PC-3 (cell line): ENCODE results near the gene NEDD4L. TPM values are rescaled to one million over a fixed set of nuclear protein-coding genes. Genes with fewer than 3 reads are reported as not detected.

Experiments
- ATAC-seq: fragments of 200-7000 bp; cut with Tn5 transposase; 2 replicates; pipeline ENCODE4 v1.9.1; 2020; ENCODE audit warnings: mild to moderate bottlenecking, moderate library complexity
- BruUV-seq: library from RNA; stranded (reverse); fragments of 400-500 nt; replicated peaks from 2 replicates; lab custom pipeline; 2021; lab: Mats Ljungman, UMichigan
- CTCF ChIA-PET: fragments of 300-600 bp; sonication (Branson Sonifier 250); formaldehyde crosslinking; loops from one replicate; lab custom pipeline; 2022; ENCODE audit warnings: antibody characterized with exemption; lab: Charles Lee
- POLR2A ChIA-PET: fragments of 300-600 bp; sonication (Branson Sonifier 250); formaldehyde crosslinking; loops from one replicate; lab custom pipeline; 2022; ENCODE audit warnings: antibody characterized with exemption; ENCODE audit not compliant: unreplicated experiment; lab: Charles Lee
- DNase-seq: peaks from one replicate; pipeline ENCODE4 v3.0.0-alpha.2; 2015
- H2AFZ ChIP-seq: fragments of 300-600 bp; sonication (generic); 2 replicates; pipeline ENCODE4 v1.6.0; 2016; ENCODE audit warnings: antibody characterized with exemption, low read length
- H3F3A ChIP-seq: fragments of 300-600 bp; sonication (generic); one replicate; pipeline ENCODE4 v1.6.0; 2017; ENCODE audit warnings: antibody characterized with exemption, low read length, control low read depth, mild to moderate bottlenecking; ENCODE audit not compliant: unreplicated experiment
- H3K27ac ChIP-seq: fragments of 300-600 bp; sonication (generic); 2 replicates; pipeline ENCODE4 v1.5.1; 2016; ENCODE audit warnings: mild to moderate bottlenecking, low read length
- H3K27me3 ChIP-seq: fragments of 300-600 bp; sonication (generic); 2 replicates; pipeline ENCODE4 v1.6.1; 2016; ENCODE audit warnings: low read length, mixed read lengths
- H3K36me3 ChIP-seq: fragments of 300-600 bp; sonication (generic); 2 replicates; pipeline ENCODE4 v1.6.1; 2016; ENCODE audit warnings: low read depth, mixed run types, low read length, mixed read lengths
- H3K4me1 ChIP-seq: fragments of 300-600 bp; sonication (generic); 2 replicates; pipeline ENCODE4 v1.5.1; 2016; ENCODE audit warnings: low read length; ENCODE audit not compliant: insufficient read depth
- H3K4me2 ChIP-seq: fragments of 300-600 bp; sonication (generic); 2 replicates; pipeline ENCODE4 v1.6.0; 2016; ENCODE audit warnings: low read length
- H3K4me3 ChIP-seq: fragments of 300-600 bp; sonication (generic); 2 replicates; pipeline ENCODE4 v1.5.1; 2016; ENCODE audit warnings: mild to moderate bottlenecking, low read length, mixed read lengths
- H3K79me2 ChIP-seq: fragments of 300-600 bp; sonication (generic); 2 replicates; pipeline ENCODE4 v1.6.1; 2017; ENCODE audit warnings: low read length, mixed read lengths
- H3K9ac ChIP-seq: fragments of 300-600 bp; sonication (generic); 2 replicates; pipeline ENCODE4 v1.6.0; 2016; ENCODE audit warnings: mild to moderate bottlenecking, low read length
- H3K9me2 ChIP-seq: fragments of 300-600 bp; sonication (generic); replicated peaks from 2 replicates; pipeline ENCODE4 v1.6.1; 2016; ENCODE audit warnings: mixed run types, low read length, mixed read lengths
- H3K9me3 ChIP-seq: fragments of 300-600 bp; sonication (generic); 2 replicates; pipeline ENCODE4 v1.6.1; 2016; ENCODE audit warnings: low read length, mixed read lengths
- H4K20me1 ChIP-seq: fragments of 300-600 bp; sonication (generic); 2 replicates; pipeline ENCODE4 v1.6.1; 2016; ENCODE audit warnings: low read length, mixed read lengths
- EZH2 ChIP-seq: fragments of 300-600 bp; sonication (generic); IDR thresholded peaks from one replicate; pipeline ENCODE4 v1.6.1; 2017; ENCODE audit warnings: antibody characterized with exemption, mild to moderate bottlenecking, low read length; ENCODE audit not compliant: unreplicated experiment
- EZH2phosphoT487 ChIP-seq: fragments of 300-600 bp; sonication (generic); IDR thresholded peaks from 2 replicates; pipeline ENCODE4 v1.6.1; 2018; ENCODE audit warnings: mild to moderate bottlenecking, antibody characterized with exemption, low read length, borderline replicate concordance
- intact Hi-C: fragments of 100-400 bp; cut with micrococcal nuclease; formaldehyde crosslinking; loops from 2 replicates; pipeline ENCODE4 v1.9.0; 2023
- total RNA-seq: library from RNA; depleted of rRNA; stranded (reverse); fragments of >200 nt; gene quantifications from 2 replicates; pipeline ENCODE4 v1.2.3, GENCODE V29; 2014
- TF ChIP-seq, protein P1 (sequence below): fragments of 300-600 bp; sonication (generic); conservative IDR thresholded peaks from 2 replicates; pipeline ENCODE4 v1.5.1; 2017; ENCODE audit warnings: antibody characterized with exemption, low read depth, mild to moderate bottlenecking, low read length

NEDD4L gene
- total RNA-seq, 1 experiment from 2014 or later, result 105 TPM

DNA sequence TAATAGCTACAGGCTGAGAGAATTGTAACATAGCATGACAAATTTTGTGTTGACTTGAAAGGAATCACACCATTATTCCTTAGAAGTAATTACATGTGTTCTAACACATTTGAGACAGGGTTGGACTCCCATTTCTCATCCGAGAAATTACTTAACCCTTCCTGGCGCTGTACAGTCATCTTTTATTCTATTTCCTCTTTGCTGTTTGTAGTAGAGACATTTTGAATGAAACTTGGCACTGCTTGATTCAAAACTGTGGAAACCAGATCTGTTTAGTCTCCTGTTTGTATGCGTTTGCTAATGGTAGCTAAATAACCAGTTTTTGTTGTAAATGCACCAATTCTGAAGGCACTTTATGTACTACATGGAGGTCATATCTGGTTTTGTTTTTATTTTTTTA lies 352.9 kb downstream of the NEDD4L start:
- no peak overlapping the region for H3K4me2 ChIP-seq
- intact Hi-C loops, result no loop called here
- H2AFZ ChIP-seq, result no peak overlapping the region
- H3F3A ChIP-seq, result no peaks in the 10 kb centered on the region
- H3K9me3 ChIP-seq, result no peaks in the 10 kb centered on the region
- ChIA-PET POLR2A (no interaction called here), CTCF (no interaction called here)
- ATAC-seq (no peak), DNase-seq (no peak)
- no peaks in the 10 kb centered on the region for H3K4me1 ChIP-seq
- H3K27ac ChIP-seq, result no peak overlapping the region
- no peak overlapping the region for H3K9ac ChIP-seq
- no peak overlapping the region for H3K4me3 ChIP-seq
- no peaks in the 10 kb centered on the region for H3K79me2 ChIP-seq
- no peaks in the 10 kb centered on the region for H4K20me1 ChIP-seq
- TF ChIP-seq EZH2 (no peak), EZH2phosphoT487 (no peak)
- TF ChIP-seq, protein P1, sequence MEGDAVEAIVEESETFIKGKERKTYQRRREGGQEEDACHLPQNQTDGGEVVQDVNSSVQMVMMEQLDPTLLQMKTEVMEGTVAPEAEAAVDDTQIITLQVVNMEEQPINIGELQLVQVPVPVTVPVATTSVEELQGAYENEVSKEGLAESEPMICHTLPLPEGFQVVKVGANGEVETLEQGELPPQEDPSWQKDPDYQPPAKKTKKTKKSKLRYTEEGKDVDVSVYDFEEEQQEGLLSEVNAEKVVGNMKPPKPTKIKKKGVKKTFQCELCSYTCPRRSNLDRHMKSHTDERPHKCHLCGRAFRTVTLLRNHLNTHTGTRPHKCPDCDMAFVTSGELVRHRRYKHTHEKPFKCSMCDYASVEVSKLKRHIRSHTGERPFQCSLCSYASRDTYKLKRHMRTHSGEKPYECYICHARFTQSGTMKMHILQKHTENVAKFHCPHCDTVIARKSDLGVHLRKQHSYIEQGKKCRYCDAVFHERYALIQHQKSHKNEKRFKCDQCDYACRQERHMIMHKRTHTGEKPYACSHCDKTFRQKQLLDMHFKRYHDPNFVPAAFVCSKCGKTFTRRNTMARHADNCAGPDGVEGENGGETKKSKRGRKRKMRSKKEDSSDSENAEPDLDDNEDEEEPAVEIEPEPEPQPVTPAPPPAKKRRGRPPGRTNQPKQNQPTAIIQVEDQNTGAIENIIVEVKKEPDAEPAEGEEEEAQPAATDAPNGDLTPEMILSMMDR, result no peak
- no peaks in the 10 kb centered on the region for H3K9me2 ChIP-seq
- no peaks in the 10 kb centered on the region for H3K27me3 ChIP-seq
- BruUV-seq, result no TSS peak
- peaks cover 28% of the 10 kb centered on the region; the same call in 1 of the 2 replicates for H3K36me3 ChIP-seq

DNA sequence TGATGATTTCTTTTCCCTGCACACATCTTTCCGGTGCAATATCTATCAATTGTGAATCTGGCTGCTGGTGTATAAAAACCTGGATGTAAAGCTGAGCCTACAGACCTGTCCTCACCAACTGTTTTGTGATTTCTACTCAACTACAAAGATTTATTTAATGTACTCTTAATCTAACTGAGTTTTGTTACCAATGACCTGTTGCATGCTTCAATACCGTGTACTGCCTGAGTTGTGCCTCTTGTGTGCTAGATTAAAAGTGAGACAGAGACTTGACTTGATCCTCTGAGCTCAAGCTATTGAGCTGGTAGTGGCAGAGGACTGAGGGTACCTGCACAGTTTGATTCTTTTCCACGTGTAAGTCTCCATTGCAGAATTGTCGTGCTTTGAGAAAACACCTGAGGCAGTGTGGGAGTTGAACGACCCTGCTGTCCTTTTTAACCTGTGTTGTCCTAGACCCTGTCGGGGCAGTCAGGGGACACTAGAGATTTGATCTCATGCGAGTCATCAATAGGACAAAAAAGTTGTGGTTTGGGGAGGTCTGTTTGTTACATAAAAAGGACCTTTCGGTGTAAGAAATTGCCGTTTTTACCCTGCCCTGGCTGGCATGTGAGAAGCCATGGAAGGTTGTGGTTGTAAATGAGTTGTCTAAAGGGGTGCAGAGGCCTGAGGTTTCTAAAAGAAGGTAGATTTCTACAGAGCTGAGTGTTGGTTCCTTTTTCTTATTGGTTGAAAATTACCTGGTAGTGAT lies 353.5 kb downstream of the NEDD4L start:
- H3K27me3 ChIP-seq, result no peaks in the 10 kb centered on the region
- intact Hi-C loops, result no loop called here
- H3K27ac ChIP-seq, result no peak overlapping the region
- H3K4me3 ChIP-seq, result no peak overlapping the region
- no peak for ATAC-seq
- no peaks in the 10 kb centered on the region for H3K9me3 ChIP-seq
- H4K20me1 ChIP-seq, result no peaks in the 10 kb centered on the region
- POLR2A ChIA-PET, result no interaction called here
- DNase-seq, result no peak
- peaks cover 24% of the 10 kb centered on the region; the same call in 1 of the 2 replicates for H3K36me3 ChIP-seq
- H2AFZ ChIP-seq, result no peak overlapping the region
- H3K9ac ChIP-seq, result no peak overlapping the region
- no peaks in the 10 kb centered on the region for H3F3A ChIP-seq
- H3K4me2 ChIP-seq, result no peak overlapping the region
- BruUV-seq, result no TSS peak
- no peaks in the 10 kb centered on the region for H3K9me2 ChIP-seq
- H3K79me2 ChIP-seq, result no peaks in the 10 kb centered on the region
- H3K4me1 ChIP-seq, result no peaks in the 10 kb centered on the region
- TF ChIP-seq, protein P1, result no peak
- TF ChIP-seq EZH2 (no peak), EZH2phosphoT487 (no peak)
- CTCF ChIA-PET, result no interaction called here
